GM23338 (cell line): Measurements from ENCODE around the gene ARID3A. TPM values are rescaled to one million over a fixed set of nuclear protein-coding genes. Genes with fewer than 3 reads are reported as not detected.

Experiments
- ATAC-seq: fragments of 200-7000 bp; cut with Tn5 transposase; 3 replicates; pipeline ENCODE4 v1.9.1; 2020
- DNase-seq: peaks from one replicate; pipeline ENCODE4 v3.0.0-alpha.2; 2015; ENCODE audit warnings: low spot score
- H2AFZ ChIP-seq: fragments of 200-600 bp; sonication (generic); 2 replicates; pipeline ENCODE4 v1.8.0; 2016; ENCODE audit warnings: antibody characterized with exemption, mild to moderate bottlenecking, moderate library complexity
- H3F3A ChIP-seq: fragments of 200-600 bp; sonication (generic); replicated peaks from 2 replicates; pipeline ENCODE4 v1.8.0; 2017; ENCODE audit warnings: antibody characterized with exemption, mixed run types, low read depth
- H3K27ac ChIP-seq: fragments of 200-600 bp; sonication (generic); 2 replicates; pipeline ENCODE4 v1.6.1; 2016; ENCODE audit warnings: low read depth
- H3K27me3 ChIP-seq: fragments of 200-600 bp; sonication (generic); 2 replicates; pipeline ENCODE4 v1.8.0; 2016; ENCODE audit warnings: mild to moderate bottlenecking, mixed run types, moderate library complexity; ENCODE audit not compliant: insufficient read depth
- H3K36me3 ChIP-seq: fragments of 200-600 bp; sonication (generic); 2 replicates; pipeline ENCODE4 v1.8.0; 2016; ENCODE audit warnings: mild to moderate bottlenecking; ENCODE audit not compliant: insufficient read depth
- H3K4me1 ChIP-seq: fragments of 200-600 bp; sonication (generic); 2 replicates; pipeline ENCODE4 v1.8.0; 2016; ENCODE audit warnings: mild to moderate bottlenecking, moderate library complexity; ENCODE audit not compliant: insufficient read depth
- H3K4me2 ChIP-seq: fragments of 200-600 bp; sonication (generic); 2 replicates; pipeline ENCODE4 v1.7.1; 2017; ENCODE audit warnings: mixed run types
- H3K4me3 ChIP-seq: fragments of 200-600 bp; sonication (generic); 2 replicates; pipeline ENCODE4 v1.6.1; 2016; ENCODE audit warnings: mixed run types
- H3K79me2 ChIP-seq: fragments of 200-600 bp; sonication (generic); replicated peaks from 2 replicates; pipeline ENCODE4 v1.8.0; 2017; ENCODE audit warnings: mild to moderate bottlenecking; ENCODE audit not compliant: insufficient read depth
- H3K9me2 ChIP-seq: fragments of 200-600 bp; sonication (generic); 2 replicates; pipeline ENCODE4 v1.8.0; 2017; ENCODE audit not compliant: insufficient read depth
- H4K20me1 ChIP-seq: fragments of 200-600 bp; sonication (generic); replicated peaks from 2 replicates; pipeline ENCODE4 v1.8.0; 2017; ENCODE audit warnings: mild to moderate bottlenecking; ENCODE audit not compliant: insufficient read depth
- H3K27ac Mint-ChIP-seq: 2 replicates; pipeline ENCODE4 v1.8.0; 2020; ENCODE audit warnings: inconsistent platforms, mild to moderate bottlenecking, moderate library complexity, mixed read lengths
- H3K27me3 Mint-ChIP-seq: 3 replicates; pipeline ENCODE4 v1.8.0; 2022; ENCODE audit warnings: low read depth, mild to moderate bottlenecking, moderate library complexity, mixed read lengths, inconsistent platforms; ENCODE audit not compliant: insufficient read depth, poor library complexity
- H3K36me3 Mint-ChIP-seq: 3 replicates; pipeline ENCODE4 v1.8.0; 2021; ENCODE audit warnings: low read depth, mild to moderate bottlenecking, inconsistent platforms, moderate library complexity, mixed read lengths
- H3K4me1 Mint-ChIP-seq: 3 replicates; pipeline ENCODE4 v1.8.0; 2020; ENCODE audit warnings: mild to moderate bottlenecking, inconsistent platforms, mixed read lengths
- H3K4me3 Mint-ChIP-seq: 3 replicates; pipeline ENCODE4 v1.8.0; 2021; ENCODE audit warnings: moderate library complexity, mild to moderate bottlenecking, inconsistent platforms, mixed read lengths
- H3K9me3 Mint-ChIP-seq: 3 replicates; pipeline ENCODE4 v1.8.0; 2020; ENCODE audit warnings: moderate library complexity, mild to moderate bottlenecking, inconsistent platforms, mixed read lengths
- CREB1 ChIP-seq: fragments of 250-450 bp; sonication (Bioruptor Pico); IDR thresholded peaks from 2 replicates; pipeline ENCODE4 v1.5.0; 2020; ENCODE audit warnings: low read depth, mild to moderate bottlenecking, moderate library complexity
- EZH2 ChIP-seq: fragments of 200-600 bp; sonication (generic); IDR thresholded peaks from one replicate; pipeline ENCODE4 v1.8.0; 2017; ENCODE audit warnings: antibody characterized with exemption, mild to moderate bottlenecking, low read depth; ENCODE audit not compliant: unreplicated experiment
- EZH2phosphoT487 ChIP-seq: fragments of 200-600 bp; sonication (generic); IDR thresholded peaks from one replicate; pipeline ENCODE4 v1.8.1; 2018; ENCODE audit warnings: antibody characterized with exemption; ENCODE audit not compliant: unreplicated experiment
- JUNB ChIP-seq: IDR thresholded peaks from one replicate; pipeline ENCODE4 v1.6.1; 2016; ENCODE audit warnings: antibody characterized with exemption; ENCODE audit not compliant: unreplicated experiment
- NANOG ChIP-seq: IDR thresholded peaks from 2 replicates; pipeline ENCODE4 v1.6.1; 2016; ENCODE audit warnings: antibody characterized with exemption, borderline replicate concordance
- POLR2AphosphoS5 ChIP-seq: IDR thresholded peaks from 2 replicates; pipeline ENCODE4 v1.6.1; 2016; ENCODE audit warnings: antibody characterized with exemption, low read depth
- STAT1 ChIP-seq: IDR thresholded peaks from one replicate; pipeline ENCODE4 v1.6.1; 2016; ENCODE audit warnings: antibody characterized with exemption; ENCODE audit not compliant: unreplicated experiment
- ZNF114 ChIP-seq: fragments of 250-450 bp; sonication (Bioruptor Pico); IDR thresholded peaks from 2 replicates; pipeline ENCODE4 v1.5.0; 2020; ENCODE audit warnings: mild to moderate bottlenecking, moderate library complexity
- ZNF331 ChIP-seq: fragments of 250-450 bp; sonication (Bioruptor Pico); IDR thresholded peaks from 2 replicates; pipeline ENCODE4 v1.5.0; 2020; ENCODE audit warnings: low read depth, mild to moderate bottlenecking, moderate library complexity
- polyA plus RNA-seq: library from polyadenylated mRNA; unstranded; fragments of >200 nt; fragmentation: Nextera tagmentation; extraction: Ambion mirVana; gene quantifications from 2 replicates; pipeline ENCODE4 v1.2.1, GENCODE V29; 2016
- total RNA-seq: library from RNA; depleted of rRNA; stranded (reverse); fragments of >200 nt; shearing (Covaris generic); gene quantifications from 2 replicates; pipeline ENCODE4 v1.2.3, GENCODE V29; 2014
- TF ChIP-seq, protein P1 (sequence below), 2 experiments: fragments of 200-600 bp in 1 of 2; sonication (generic) in 1 of 2; conservative IDR thresholded peaks; 2 replicates each; pipeline versions ENCODE4 v1.5.1 to v1.6.1; 2016 to 2017; ENCODE audit warnings: antibody characterized with exemption in 2 of 2, low read depth in 2 of 2, mild to moderate bottlenecking in 2 of 2, moderate library complexity in 1 of 2
- TF ChIP-seq, protein P2 (sequence below): fragments of 250-450 bp; sonication (Bioruptor Pico); IDR thresholded peaks from 2 replicates; pipeline ENCODE4 v1.5.0; 2020; ENCODE audit warnings: mild to moderate bottlenecking, moderate library complexity
- TF ChIP-seq, protein P3 (sequence below): IDR thresholded peaks from one replicate; pipeline ENCODE4 v1.6.1; 2018; ENCODE audit warnings: antibody characterized with exemption; ENCODE audit not compliant: unreplicated experiment
- TF ChIP-seq, protein P4 (sequence below): IDR thresholded peaks from 2 replicates; pipeline ENCODE4 v1.6.1; 2016; ENCODE audit warnings: antibody characterized with exemption

Gene ARID3A
- total and polyA plus RNA-seq, 2 experiments from 2014 or later = 33.6 to 51.6 TPM

DNA sequence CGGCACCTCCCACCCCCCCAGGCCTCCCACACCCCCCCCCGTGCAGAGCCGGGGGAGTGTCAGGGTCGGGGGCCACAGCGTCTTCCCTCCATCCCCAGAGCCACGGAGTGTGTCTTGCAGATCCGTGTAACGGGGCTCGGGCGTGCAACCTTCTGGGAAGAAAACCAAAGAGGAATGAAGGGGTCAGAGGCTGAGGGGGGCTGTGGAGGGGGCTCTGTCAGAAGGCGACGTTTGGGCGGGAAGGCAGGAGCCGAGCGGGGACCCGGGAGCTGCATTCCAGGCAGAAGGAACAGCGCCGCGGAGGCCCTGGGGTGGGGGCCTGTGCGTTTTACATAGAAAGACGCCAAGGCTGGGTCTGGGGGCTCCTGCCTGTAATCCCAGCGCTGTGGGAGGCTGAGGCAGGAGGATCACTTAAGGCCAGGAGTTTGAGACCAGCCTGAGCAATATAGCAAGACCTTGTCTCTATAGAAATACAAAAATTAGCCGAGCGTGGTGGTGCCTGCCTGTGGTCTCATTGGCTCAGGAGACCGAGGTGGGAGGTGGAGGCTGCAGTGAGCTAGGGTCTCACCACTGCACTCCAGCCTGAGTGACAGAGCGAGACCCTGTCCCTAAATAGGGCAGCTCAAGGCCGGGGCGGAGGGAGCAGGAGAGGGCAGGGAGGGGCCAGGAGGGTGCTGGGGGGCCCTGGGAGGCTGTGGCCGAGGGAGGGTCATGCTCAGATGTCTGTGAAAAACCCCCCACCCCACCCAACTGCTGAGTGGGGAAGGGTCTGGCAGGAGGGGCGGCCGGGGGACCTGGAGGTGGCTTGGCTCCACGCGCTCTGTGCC is 27.8 kb downstream of the ARID3A start:
- H3K4me1 ChIP-seq = peaks cover 36% of the 10 kb centered on the region
- peaks cover 41% of the 10 kb centered on the region for H3K79me2 ChIP-seq
- no peaks in the 10 kb centered on the region for H3K9me2 ChIP-seq
- H3K27ac Mint-ChIP-seq = peak overlapping the region; percentile 88
- peak overlapping the region; percentile 86 for H3K27ac ChIP-seq
- TF ChIP-seq ZNF331 (no peak), CREB1 (CRISPR knock-in tag) (no peak), ZNF114 (CRISPR knock-in tag) (no peak), EZH2 (no peak), NANOG (no peak), EZH2phosphoT487 (no peak), POLR2AphosphoS5 (no peak), JUNB (no peak), STAT1 (no peak)
- TF ChIP-seq, protein P1, sequence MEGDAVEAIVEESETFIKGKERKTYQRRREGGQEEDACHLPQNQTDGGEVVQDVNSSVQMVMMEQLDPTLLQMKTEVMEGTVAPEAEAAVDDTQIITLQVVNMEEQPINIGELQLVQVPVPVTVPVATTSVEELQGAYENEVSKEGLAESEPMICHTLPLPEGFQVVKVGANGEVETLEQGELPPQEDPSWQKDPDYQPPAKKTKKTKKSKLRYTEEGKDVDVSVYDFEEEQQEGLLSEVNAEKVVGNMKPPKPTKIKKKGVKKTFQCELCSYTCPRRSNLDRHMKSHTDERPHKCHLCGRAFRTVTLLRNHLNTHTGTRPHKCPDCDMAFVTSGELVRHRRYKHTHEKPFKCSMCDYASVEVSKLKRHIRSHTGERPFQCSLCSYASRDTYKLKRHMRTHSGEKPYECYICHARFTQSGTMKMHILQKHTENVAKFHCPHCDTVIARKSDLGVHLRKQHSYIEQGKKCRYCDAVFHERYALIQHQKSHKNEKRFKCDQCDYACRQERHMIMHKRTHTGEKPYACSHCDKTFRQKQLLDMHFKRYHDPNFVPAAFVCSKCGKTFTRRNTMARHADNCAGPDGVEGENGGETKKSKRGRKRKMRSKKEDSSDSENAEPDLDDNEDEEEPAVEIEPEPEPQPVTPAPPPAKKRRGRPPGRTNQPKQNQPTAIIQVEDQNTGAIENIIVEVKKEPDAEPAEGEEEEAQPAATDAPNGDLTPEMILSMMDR (conservative IDR thresholded peaks at IDR 0.05; ENCODE audit: low read depth in 2 of 2) = no peak
- TF ChIP-seq, protein P2, sequence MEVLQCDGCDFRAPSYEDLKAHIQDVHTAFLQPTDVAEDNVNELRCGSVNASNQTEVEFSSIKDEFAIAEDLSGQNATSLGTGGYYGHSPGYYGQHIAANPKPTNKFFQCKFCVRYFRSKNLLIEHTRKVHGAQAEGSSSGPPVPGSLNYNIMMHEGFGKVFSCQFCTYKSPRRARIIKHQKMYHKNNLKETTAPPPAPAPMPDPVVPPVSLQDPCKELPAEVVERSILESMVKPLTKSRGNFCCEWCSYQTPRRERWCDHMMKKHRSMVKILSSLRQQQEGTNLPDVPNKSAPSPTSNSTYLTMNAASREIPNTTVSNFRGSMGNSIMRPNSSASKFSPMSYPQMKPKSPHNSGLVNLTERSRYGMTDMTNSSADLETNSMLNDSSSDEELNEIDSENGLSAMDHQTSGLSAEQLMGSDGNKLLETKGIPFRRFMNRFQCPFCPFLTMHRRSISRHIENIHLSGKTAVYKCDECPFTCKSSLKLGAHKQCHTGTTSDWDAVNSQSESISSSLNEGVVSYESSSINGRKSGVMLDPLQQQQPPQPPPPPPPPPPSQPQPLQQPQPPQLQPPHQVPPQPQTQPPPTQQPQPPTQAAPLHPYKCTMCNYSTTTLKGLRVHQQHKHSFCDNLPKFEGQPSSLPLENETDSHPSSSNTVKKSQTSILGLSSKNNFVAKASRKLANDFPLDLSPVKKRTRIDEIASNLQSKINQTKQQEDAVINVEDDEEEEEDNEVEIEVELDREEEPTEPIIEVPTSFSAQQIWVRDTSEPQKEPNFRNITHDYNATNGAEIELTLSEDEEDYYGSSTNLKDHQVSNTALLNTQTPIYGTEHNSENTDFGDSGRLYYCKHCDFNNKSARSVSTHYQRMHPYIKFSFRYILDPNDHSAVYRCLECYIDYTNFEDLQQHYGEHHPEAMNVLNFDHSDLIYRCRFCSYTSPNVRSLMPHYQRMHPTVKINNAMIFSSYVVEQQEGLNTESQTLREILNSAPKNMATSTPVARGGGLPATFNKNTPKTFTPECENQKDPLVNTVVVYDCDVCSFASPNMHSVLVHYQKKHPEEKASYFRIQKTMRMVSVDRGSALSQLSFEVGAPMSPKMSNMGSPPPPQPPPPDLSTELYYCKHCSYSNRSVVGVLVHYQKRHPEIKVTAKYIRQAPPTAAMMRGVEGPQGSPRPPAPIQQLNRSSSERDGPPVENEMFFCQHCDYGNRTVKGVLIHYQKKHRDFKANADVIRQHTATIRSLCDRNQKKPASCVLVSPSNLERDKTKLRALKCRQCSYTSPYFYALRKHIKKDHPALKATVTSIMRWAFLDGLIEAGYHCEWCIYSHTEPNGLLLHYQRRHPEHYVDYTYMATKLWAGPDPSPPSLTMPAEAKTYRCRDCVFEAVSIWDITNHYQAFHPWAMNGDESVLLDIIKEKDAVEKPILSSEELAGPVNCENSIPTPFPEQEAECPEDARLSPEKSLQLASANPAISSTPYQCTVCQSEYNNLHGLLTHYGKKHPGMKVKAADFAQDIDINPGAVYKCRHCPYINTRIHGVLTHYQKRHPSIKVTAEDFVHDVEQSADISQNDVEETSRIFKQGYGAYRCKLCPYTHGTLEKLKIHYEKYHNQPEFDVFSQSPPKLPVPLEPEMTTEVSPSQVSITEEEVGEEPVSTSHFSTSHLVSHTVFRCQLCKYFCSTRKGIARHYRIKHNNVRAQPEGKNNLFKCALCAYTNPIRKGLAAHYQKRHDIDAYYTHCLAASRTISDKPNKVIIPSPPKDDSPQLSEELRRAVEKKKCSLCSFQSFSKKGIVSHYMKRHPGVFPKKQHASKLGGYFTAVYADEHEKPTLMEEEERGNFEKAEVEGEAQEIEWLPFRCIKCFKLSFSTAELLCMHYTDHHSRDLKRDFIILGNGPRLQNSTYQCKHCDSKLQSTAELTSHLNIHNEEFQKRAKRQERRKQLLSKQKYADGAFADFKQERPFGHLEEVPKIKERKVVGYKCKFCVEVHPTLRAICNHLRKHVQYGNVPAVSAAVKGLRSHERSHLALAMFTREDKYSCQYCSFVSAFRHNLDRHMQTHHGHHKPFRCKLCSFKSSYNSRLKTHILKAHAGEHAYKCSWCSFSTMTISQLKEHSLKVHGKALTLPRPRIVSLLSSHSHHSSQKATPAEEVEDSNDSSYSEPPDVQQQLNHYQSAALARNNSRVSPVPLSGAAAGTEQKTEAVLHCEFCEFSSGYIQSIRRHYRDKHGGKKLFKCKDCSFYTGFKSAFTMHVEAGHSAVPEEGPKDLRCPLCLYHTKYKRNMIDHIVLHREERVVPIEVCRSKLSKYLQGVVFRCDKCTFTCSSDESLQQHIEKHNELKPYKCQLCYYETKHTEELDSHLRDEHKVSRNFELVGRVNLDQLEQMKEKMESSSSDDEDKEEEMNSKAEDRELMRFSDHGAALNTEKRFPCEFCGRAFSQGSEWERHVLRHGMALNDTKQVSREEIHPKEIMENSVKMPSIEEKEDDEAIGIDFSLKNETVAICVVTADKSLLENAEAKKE (CRISPR knock-in tag) = no peak
- TF ChIP-seq, protein P3, sequence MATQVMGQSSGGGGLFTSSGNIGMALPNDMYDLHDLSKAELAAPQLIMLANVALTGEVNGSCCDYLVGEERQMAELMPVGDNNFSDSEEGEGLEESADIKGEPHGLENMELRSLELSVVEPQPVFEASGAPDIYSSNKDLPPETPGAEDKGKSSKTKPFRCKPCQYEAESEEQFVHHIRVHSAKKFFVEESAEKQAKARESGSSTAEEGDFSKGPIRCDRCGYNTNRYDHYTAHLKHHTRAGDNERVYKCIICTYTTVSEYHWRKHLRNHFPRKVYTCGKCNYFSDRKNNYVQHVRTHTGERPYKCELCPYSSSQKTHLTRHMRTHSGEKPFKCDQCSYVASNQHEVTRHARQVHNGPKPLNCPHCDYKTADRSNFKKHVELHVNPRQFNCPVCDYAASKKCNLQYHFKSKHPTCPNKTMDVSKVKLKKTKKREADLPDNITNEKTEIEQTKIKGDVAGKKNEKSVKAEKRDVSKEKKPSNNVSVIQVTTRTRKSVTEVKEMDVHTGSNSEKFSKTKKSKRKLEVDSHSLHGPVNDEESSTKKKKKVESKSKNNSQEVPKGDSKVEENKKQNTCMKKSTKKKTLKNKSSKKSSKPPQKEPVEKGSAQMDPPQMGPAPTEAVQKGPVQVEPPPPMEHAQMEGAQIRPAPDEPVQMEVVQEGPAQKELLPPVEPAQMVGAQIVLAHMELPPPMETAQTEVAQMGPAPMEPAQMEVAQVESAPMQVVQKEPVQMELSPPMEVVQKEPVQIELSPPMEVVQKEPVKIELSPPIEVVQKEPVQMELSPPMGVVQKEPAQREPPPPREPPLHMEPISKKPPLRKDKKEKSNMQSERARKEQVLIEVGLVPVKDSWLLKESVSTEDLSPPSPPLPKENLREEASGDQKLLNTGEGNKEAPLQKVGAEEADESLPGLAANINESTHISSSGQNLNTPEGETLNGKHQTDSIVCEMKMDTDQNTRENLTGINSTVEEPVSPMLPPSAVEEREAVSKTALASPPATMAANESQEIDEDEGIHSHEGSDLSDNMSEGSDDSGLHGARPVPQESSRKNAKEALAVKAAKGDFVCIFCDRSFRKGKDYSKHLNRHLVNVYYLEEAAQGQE = no peak
- TF ChIP-seq, protein P4, sequence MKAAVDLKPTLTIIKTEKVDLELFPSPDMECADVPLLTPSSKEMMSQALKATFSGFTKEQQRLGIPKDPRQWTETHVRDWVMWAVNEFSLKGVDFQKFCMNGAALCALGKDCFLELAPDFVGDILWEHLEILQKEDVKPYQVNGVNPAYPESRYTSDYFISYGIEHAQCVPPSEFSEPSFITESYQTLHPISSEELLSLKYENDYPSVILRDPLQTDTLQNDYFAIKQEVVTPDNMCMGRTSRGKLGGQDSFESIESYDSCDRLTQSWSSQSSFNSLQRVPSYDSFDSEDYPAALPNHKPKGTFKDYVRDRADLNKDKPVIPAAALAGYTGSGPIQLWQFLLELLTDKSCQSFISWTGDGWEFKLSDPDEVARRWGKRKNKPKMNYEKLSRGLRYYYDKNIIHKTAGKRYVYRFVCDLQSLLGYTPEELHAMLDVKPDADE = no peak
- peaks cover 18% of the 10 kb centered on the region; the same call in 2 of the 3 replicates for H3K4me1 Mint-ChIP-seq
- peak overlapping the region; percentile 82 for H3K4me2 ChIP-seq
- H3K4me3 ChIP-seq = peak overlapping the region; percentile 47; the same call in 1 of the 2 replicates
- H2AFZ ChIP-seq = no peak overlapping the region; the same call in 1 of the 2 replicates
- H3K4me3 Mint-ChIP-seq = peak overlapping the region; percentile 17; the same call in 2 of the 3 replicates
- H4K20me1 ChIP-seq = no peaks in the 10 kb centered on the region; the same call in 1 of the 2 replicates
- ATAC-seq = peak; percentile 17
- no peaks in the 10 kb centered on the region for H3K9me3 Mint-ChIP-seq
- no peaks in the 10 kb centered on the region for H3K27me3 ChIP-seq
- H3F3A ChIP-seq = peaks cover 17% of the 10 kb centered on the region; the same call in 1 of the 2 replicates
- H3K27me3 Mint-ChIP-seq = peaks cover 16% of the 10 kb centered on the region
- DNase-seq = peak; percentile 69
- H3K36me3 Mint-ChIP-seq = no peaks in the 10 kb centered on the region
- H3K36me3 ChIP-seq = no peaks in the 10 kb centered on the region
